ENCODE measurements around the gene FAM240B.

FAM240B gene

DNA sequence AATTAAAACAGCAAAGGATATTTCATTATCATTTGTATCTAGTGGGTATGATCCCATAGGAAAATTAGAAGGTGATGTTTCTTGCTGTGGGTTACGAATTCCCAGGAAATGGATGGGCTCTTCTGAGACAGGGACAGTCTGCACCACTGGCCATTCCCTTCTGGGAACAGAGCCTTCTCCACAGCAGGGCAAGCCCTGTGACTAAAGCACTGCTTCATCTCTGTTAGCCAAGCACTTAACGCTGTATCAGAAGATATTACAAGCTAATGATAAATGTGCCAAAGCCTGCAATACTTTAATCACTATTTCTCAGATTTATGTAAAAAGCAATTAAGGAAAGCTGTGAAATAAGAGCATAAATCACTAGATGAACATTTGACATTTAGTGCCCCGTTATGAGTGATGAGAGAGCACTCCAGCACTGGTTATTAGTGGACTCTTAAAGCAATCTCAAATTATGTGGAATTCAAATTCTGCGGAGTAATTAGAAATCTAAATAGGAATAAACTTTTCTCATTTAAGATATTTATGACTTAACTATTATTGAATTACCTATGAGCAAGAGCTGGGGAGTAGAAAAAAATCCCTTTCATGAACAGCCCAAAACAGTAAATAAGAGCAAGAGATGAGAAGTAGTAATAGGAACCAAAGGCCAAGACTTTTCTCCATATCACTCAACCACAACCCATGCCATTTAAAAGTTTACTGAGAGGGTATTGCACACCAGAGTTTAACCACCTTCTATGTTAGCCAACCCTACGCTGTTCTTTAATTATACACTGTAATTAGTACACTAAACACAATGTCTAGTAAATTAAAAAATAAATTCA is 49.2 kb downstream of the FAM240B start:
- DNase-seq (ENCODE audit: low read depth), result no peak

GRCh38 chr9:38668791-38669466 is 51.0 kb downstream of the FAM240B start:
- no peak for DNase-seq (ENCODE audit: low read depth)

- no peak for DNase-seq (ENCODE audit: low read depth)
These were observed 57.0 kb downstream of the FAM240B start for GRCh38 chr9:38662763-38663593.

- DNase-seq (ENCODE audit: low read depth), result no peak
These were observed 60.4 kb downstream of the FAM240B start for GRCh38 chr9:38659538-38659937.

DNA sequence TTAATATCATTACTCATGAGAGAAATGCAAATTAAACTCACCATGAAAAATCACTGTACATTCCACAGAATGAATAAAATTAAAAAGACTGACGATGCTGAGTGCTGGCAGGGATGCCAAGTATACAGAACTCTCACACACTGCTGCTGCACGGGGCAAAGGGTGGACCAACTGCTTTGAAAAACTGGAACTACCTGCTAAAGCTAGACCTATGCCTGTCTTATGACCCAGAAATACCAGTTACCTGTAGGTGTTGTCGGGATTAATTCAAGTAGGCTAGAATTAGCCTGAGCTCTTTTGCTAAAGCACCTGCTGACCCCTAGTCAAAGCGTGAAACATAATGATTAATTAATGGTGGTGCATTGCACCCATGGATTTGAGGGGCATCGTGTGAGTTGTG is 63.0 kb downstream of the FAM240B start:
- no peak for DNase-seq (ENCODE audit: low read depth)

- DNase-seq (ENCODE audit: low read depth), result no peak
These were observed 67.4 kb downstream of the FAM240B start for GRCh38 chr9:38652486-38652885.

- no peak for DNase-seq (ENCODE audit: low read depth)
These were observed 67.9 kb downstream of the FAM240B start for GRCh38 chr9:38652044-38652443.

GRCh38 chr9:38651400-38652042 is 68.4 kb downstream of the FAM240B start:
- no peak for DNase-seq (ENCODE audit: low read depth)

- no peak for DNase-seq (ENCODE audit: low read depth)
These were observed 69.4 kb downstream of the FAM240B start for GRCh38 chr9:38650564-38650963.

DNA sequence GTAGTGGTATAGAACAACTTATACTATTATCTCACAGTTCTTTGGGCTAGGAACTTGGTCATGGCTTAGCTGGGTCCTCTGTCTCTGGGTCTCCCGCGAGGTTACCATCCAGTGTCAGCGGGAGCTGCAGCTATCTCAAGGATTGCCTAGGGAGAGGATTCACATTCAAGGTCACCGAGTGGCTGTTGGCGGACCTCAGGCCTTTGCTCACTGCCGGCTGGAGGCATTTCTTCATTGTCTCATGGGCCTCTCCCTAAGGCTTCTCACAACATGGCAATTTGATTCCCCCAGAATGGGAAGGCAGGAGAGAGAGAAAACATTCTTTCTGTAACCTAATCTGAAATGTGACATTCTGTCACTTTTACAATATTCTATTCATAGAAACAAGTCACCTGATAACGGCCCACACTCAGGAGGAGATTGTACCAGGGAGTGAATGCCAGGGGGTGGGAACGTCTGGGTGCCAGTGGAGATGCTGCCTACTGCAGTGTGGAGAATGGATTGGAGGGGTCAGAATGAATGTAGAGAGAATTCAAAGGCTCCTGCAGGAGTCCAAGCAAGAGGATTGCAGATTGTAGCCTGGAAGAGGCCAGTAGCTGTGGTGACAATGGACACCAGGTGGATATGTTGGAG is 70.1 kb downstream of the FAM240B start:
- no peak for DNase-seq (ENCODE audit: low read depth)

DNA sequence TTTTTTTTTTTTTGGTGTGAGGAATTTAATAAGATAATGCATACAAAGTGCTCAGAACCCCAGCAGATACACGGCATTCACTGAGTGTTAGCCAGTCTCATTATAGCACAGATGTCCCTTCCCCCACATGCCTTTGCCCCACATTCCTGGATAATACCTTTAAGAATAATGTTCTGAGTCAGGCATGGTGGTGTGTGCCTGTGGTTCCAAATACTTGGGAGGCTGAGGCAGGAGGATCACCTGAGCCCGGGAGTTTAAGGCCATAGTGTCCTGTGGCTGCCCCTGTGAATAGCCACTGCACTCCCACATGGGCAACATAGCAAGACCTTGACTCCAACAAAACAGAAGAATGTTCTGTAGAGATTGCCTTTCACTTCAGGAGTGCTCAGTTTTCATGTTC is 75.3 kb downstream of the FAM240B start:
- DNase-seq (ENCODE audit: low read depth), result no peak
